ENCODE measurements around the gene UBE2H.
"Not testable (repeated sequence)": the region's sequence is repeated elsewhere in the genome, so short reads cannot be mapped to it uniquely, and the experiment has no call there.

Gene UBE2H

DNA sequence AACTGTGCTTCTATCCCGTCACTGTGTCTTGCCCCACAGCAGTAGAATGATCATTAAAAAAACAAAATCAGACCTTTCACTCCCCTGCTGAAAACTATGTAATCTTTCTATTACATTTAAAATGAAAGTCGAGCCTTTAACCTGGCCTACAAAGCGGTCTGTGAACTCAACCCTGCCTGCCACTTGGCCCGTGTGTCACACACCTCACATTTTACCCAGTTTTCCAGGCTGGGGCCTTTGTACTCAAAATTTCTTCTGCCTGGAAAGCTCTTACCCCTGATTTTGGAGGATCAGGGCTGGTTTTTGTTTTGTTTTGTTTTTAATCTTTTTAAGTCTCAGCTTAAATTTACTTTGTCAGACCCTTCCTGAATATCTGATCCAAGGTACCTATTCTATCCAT, 82.1 kb downstream of the UBE2H start:
- DNase-seq = no peak

DNA sequence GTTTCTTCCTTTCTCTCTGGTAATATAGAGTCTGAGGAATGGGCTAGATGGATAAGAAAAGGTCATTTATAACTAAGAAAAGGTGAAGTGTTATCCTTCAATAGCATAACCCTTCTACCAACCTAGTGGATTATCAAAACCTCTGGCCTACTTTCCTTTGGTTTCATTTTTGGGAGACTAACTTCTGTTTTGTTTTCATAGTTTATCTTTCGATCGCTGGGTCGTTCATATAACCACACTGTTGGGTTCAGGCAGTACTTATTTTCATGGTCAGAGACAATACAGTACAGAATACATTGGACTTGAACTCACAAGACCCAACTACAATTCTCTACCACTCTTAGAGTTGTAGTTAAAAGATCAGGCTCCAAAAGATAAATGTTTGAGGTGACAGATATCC, 86.5 kb downstream of the UBE2H start:
- DNase-seq = no peak

DNA sequence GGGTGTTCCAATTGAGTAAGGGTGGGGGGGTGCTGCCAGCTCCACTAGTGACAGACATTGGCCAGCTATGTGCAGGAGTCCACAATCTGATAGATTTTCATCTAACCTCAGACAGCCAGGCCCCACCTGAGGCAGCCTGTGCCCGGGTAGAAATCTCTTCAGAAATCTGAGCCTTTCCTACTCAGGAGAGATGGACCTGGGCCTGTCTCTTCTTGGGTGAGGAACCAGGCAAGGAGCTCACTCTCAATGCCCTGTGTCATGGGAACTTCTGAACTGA, 86.9 kb downstream of the UBE2H start:
- DNase-seq = no peak

DNA sequence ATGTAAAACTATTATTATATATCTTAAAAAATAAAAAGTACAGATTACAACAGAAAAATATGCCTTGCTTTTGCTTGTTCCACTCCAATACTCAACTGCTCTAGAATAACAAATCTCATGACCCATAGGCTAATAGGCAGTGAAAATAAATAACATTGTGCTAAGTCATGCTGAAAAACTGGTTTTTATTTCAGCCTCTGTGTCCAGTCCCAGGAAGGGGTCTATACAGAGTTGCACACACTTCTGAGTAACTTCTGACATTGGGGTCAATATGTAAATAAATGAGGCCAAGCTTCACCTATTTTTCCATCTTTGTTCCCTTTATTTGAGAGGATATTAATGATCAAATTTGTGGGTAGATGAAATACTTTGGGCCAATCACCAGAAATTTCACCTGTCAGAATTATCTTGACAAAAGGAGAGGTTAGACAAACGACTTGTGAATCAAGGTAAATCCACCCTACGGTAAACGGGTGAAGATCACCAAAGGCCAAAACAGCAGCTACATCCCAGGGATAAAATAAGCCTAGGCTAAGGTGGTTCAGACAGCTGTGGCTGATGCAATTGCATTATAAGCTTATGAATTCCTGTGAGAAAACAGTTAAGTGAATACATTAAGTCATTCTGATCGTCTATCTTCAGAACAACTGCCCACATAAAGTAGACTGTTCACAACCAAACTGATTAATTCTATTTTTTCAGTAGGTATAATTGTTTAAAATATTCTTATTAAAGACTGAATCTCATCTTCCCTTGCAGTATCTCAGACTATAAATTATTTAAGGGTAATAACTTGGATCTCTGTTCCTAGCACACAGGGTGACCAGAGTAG, 87.5 kb downstream of the UBE2H start:
- no peak for DNase-seq

DNA sequence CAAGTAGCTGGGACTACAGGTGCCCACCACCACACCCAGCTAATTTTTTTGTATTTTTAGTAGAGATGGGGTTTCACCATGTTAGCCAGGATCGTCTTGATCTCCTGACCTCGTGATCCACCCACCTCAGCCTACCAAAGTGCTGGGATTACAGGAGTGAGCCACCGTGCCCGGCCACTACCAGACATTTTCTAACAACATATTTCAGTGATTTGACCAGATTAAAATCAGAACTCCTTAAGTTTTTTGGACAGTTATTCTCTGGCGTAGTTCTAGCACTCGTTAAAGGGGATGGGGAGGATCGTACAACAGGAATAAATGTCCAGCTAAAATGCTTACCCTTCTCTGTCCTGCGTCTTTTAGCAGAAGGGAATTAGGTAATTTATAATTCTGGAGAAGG, 88.1 kb downstream of the UBE2H start:
- DNase-seq = not testable (repeated sequence)

DNA sequence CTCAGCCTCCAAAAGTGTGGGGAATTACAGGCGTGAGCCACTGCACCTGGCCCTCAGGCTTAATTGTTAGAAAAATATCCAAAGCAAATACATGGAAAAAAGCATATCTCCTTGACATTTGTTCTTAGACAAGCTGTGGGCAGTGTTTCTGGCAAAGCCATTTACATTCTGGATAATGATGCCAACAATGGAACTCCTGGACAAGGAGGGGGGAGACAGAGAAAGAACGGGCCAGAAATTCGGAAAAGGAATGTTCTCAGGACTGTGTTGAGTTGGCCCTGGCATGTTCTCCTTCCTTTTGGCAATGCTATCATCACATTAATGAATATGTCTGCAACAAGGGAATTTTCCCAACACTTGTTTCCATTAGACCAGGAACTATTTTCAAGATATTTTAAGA, 88.7 kb downstream of the UBE2H start:
- DNase-seq = no peak

DNA sequence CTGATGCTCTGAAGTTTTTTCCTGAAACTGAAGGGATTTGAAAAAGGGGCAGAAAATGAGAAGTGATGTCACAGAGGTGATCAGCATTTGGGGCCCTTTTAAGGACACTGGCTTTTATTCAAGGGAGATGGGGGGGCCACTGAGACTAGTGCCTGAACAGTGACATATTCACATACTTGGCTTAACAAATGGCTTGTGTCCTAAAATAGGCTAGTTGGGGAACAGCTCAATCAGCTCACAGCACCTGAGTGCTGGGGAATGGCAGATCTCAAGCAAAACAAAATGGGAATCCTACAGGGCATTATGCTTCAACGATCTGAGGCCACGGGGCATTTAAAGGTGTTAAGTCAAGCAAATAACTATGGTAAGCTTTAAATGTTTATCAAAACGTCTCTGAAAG, 90.1 kb downstream of the UBE2H start:
- DNase-seq = no peak

DNA sequence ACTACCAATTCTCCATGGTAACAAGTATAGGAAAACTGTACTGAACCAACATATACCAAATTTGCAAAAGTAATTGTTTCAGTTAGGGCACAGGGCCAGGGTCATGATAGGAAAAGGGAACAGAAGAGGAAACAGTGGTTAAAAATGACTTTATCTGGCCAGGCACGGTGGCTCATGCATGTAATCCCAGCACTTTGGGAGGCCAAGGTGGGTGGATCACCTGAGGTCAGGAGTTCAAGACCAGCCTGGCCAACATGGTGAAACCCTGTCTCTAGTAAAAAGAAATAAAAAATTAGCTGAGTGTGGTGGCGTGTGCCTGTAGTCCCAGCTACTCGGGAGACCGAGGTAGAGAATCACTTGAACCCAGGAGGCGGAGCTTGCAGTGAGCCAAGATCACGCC, 92.0 kb downstream of the UBE2H start:
- DNase-seq = not testable (repeated sequence)

DNA sequence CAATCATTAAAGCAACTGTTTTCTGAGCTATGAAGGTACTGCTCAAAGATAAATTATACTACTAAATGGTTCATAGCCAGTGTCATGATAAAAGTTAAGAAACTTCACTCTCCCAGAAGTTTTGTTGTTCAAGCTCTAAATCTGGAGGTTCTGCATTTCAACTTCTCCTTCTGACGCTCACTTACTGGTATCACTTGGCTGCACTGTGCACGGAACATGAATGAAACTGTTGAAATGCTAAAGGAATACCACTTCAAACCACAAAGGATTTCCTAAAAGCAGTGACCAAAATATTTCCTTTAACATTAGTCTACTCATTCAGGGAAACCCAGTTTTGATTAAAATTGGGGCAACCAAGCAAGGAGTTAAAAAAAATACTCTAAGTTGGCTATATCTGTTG, 93.6 kb downstream of the UBE2H start:
- DNase-seq = no peak

DNA sequence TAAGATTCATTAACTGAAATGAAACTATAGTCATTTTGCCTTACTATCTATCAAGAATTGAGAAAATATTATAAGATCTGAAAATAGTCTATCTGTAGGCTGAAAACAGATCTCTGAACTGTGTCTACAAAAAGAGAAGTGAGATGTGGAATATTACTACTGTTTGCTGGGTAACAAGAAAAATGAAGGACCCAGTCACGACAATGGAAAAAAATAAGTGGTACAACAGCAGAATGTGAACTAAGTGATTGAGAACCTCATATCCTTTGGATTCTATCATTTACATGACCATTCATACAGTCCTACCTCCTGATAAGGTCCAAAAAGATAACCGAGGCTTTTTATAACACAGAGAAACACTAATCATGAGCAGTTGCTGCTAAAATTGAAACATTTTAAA, 94.3 kb downstream of the UBE2H start:
- DNase-seq = no peak

DNA sequence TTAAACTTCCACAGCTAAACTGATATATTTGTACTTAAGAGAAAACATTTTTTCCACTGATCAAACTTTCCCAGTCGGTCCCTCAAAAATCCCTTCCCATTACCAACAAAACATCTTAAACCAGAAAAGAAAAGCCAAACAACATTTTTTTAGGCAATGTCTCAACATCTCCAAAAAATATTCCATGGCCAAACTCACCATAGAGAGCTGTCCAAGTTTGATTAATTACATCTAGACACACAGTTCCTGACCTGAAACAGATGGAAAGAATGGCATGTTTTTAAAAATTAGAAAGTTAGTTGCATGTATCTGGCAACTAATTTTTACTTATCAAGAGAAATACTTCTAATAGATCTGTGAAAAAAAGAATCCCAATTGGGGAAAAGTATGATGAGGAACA, 95.4 kb downstream of the UBE2H start:
- DNase-seq = no peak

DNA sequence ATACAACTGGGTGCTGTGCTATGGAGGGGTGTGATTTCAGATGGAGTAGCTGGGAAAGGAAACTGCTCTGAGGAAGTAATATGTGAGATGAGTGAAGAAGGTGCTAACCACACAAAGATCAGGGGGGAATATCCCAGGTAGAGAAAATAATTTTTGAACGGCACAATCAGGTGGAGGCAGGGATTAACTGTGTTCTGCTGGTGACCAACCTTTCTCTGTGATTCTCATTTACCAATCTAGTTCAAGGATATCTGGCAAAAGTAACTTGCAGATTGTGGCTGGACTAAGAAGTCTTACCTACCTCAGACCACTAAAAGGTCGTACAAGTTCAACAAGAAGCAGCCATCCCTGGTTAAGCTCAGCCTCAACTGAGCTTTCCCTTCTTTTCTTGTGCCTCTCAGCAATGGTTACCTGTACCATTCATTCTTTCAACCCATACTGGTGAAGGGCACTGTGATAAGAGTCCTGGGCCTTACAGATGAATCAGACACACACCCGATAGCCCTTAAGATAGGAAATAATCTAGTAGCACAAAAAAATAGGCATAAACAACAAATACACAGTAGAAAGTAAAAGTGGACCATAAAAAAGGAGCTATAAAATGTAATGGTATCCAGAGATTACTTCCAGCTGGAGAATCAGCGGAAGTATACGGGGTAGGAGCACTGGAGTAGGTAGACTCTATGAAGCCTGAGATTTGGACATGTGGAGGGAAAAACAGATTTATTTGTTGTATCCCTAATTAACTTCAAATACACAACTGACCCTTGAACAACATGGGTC, 96.6 kb downstream of the UBE2H start:
- DNase-seq = no peak

DNA sequence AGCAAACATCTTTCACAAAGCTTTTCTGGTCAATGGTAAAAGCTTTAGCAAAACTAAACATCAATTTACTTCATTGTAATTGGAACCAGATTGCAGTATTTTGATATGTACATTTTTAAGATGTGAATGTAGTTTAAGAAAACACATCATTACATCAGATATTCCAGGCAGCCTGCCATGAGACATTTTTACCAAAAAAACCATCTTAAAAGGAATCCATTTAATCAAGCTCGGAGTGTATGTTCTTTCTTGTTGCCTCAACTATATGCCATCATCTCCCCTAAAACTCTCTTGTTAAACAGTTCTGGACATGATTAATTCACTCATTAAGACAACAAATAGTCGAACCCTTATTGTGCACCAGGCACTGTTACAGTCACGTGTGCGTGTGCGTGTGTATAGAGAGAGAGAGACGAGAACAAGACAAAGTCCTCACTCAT, 97.5 kb downstream of the UBE2H start:
- DNase-seq = no peak

DNA sequence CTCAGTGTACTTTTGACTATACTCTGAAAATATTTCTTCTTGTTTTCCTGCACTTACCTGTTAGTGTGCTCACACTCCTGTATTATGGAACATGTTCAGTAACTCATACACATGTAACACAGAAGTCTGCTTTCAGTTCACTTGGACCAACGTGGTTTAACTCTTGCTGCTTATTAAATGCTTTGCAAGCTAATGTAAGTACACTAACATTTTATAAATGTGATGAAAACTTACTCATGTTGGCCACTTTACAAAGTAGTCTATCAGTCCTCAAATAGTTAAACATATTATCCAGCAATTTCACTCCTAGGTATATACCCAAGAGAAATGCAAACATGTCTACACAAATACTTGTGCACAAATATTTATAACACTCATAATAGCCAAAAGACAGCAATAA, 98.4 kb downstream of the UBE2H start:
- DNase-seq = no peak

DNA sequence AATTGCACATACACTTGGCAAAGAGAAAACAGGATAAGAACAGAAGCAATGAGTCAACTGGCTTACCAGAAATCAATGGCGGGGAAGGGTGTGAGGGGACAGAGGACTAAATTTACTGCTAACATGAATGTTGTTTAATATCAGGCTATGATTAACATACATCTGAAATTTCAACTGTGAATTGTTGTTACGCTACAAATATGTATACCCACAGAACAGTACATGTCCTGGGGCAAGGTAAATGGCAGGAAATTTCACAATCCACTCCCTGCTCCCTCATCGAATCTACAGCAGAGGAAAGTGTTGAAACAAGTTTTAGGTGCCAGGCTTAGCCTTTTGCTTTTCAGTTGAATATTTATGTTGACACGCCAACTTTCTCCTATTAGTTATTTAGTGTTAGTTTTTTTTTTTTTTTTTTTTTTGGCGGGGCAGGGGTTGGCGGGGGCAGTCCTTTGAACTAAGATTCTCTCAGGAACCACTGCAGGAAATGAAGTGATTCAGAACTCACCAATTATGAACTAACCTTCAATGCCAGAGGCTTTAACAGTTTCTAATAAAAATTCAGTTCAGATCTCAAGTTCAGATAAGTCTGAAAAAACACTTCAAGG, 99.0 kb downstream of the UBE2H start:
- DNase-seq = no peak

DNA sequence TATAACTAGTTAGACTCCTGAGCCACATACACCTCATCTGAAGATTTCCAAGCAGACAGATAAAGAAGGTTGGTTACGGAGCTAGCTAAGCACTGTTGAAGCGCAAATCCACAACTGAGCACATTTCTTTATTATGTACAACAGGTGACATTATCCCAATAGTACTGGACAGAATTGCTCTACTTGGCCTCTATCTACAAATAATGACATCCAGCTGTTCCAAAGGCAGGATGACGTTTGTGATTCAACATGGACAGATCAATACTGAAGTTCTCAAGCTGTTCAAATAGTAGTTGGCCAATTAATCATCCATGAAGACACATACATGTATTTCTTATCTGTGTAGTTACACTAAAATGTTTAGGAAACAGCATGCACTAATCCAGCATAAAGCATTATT, 101.0 kb downstream of the UBE2H start:
- DNase-seq = peak; percentile 57

DNA sequence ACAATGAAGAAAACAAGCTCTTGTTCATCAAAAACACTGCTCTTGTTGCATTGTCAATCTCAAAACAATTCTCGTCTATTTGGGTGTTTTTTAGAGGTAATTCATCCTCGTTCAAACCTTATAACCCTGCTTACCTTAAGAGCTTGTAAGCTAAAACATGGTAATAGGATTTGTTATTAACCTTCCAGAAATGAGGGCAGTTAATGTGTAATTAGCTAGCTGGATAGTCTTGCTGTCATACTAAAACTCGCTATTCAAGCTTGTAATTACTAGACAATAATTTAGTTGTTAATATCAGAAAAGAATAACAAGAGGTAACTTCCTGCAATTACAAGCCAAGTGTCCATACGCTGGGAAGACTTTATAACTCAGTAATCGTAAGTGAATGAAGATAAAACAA, 101.6 kb downstream of the UBE2H start:
- DNase-seq = peak; percentile 58

DNA sequence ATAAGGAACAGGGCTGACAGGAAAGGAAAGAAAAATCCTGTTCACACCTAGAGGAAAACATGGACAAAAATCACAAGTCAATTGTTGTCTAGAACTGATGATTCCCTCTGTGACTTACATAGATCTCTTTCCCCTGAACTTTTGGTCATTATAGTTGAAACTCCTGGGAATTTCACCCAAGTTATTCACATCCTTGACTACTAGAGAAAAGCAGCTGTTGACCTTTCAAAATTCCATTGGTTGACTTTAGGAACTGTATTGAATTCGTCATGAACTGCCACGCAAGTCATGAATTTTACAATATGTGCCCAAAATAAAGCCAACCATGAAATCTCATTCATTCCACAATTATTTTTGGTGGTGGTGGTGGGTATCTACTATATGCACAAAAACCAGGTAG, 104.3 kb downstream of the UBE2H start:
- no peak for DNase-seq

DNA sequence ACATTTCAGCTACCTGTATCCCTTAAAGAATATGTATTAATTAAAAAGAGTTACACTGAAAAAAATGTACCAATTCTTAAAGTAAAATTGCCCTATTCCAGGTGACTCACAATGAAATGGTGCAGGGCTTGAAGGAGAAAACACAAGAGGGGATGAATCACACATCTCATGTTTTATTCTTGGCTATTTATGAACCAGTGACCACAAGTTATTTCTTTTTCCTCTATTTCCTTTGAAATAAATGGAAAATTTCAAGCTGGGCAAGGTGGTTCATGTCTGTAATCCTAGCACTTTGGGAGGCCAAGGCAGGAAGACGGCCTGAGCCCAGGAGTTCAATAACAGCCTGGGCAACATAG, 106.8 kb downstream of the UBE2H start:
- no peak for DNase-seq

DNA sequence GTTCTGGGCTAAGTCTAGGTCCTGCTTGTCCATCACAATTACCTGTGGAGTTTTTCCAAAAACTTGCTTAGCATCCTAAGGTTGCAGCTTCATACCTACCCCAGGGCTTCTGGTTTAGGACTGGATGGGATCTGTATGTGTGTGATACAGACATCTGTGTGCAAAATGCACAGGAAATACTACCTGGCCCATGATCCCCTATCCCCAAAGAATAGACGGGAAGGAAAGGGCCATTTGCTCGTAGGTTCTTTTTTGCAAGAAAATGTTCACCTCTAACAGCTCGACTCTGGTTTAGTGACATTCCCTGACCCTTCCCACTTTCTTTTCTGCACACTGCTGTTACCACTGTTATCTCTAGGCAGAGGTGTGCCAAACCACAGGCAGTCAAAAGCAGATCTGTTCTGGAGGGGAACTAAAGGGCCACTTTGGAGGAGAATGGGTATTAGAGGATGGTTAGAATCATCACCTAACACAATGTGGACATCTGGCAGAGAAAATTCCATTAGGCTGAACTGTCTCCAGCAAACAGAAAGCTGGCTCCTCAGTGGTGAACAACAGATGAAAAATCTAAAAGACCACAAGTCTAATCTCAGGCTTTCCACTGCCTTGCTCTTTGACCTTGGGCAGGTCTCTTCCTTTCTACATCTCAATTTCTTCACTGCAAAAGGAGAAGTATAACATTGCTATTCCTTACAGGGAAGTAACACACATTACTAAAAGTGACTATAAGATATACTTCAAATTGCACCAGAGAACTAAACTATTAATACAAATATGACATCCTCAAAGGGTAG, 107.4 kb downstream of the UBE2H start:
- DNase-seq = no peak

DNA sequence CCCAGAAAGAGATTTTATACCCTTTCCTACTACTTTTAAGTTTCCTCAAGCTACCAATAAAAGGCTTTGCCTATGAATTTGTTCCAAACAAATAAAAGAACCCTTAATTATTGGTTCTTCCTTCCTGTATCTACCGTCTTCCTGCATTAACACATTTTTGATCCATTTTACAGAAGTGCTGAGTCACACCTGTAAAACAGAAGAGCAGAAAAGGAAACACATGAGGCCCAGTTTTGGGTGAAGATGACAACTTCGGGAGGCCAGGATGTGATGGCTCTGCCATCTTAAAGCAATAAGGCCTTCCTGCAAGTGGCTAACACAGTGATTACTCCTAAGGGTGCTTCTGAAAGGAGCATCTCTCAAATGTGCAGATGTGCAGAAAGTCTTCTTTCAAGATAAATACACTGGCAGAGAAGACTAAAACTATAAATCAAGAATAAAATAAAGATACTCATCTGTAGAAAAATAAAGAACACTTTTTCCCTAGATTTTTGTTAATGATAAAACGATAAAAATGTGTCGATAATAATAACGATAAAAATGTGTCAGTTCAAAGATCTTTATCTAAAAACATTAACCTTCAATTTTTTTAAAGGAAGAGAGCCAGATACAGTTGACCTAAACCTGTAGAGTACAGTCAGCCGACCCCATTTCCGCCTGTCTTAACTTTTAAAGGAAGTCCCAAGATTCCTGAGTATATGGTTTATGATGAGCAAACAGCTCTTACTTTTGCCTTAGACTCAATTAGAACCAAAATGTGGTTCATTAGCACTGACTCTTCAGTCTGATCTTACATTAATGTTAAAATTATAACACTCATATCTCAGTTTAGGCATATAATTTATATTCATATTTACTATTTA, 108.6 kb downstream of the UBE2H start:
- DNase-seq = peak; percentile 65

DNA sequence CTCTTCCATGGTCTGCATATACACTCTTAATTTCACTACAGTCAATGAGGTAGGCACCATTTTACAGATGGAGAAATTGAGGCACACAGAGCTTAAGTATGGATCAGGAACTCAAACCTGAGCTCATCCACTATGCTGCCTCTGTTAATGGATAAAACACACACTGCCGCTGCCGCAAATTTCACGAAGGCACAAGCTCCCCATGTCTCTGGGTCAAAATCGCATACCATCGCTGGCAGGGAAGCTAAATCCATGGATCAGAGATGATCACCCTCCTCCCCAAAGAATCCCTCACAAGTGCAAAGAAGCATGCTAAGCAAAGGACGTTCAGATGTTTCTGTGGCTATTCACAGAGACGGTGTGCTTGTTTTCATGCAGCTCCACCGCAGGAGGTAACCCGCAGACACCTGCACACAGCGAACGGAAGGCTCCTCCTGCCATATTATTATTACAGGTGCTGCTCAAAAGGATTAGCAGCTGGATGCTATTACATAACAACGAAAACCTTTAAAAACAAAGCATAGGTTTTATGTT, 109.3 kb downstream of the UBE2H start:
- DNase-seq = peak; percentile 67
